HS-27A (cell line): ENCODE measurements around the gene DSCAM.

Source experiments
- DNase-seq: peaks from one replicate; pipeline ENCODE4 v3.0.0-alpha.2; 2012; ENCODE audit warnings: low read depth, missing footprints

DSCAM gene

GRCh38 chr21:40667967-40668366 lies 179.0 kb downstream of the DSCAM start:
- no peak for DNase-seq

GRCh38 chr21:40662889-40663288 lies 184.1 kb downstream of the DSCAM start:
- no peak for DNase-seq

GRCh38 chr21:40660461-40660860 lies 186.5 kb downstream of the DSCAM start:
- DNase-seq, result no peak

GRCh38 chr21:40658311-40658710 lies 188.6 kb downstream of the DSCAM start:
- DNase-seq, result no peak

- DNase-seq, result no peak
Observed at GRCh38 chr21:40652436-40652835, 194.5 kb downstream of the DSCAM start.

- no peak for DNase-seq
Observed at GRCh38 chr21:40647706-40648105, 199.3 kb downstream of the DSCAM start.

GRCh38 chr21:40646651-40647050 lies 200.3 kb downstream of the DSCAM start:
- DNase-seq, result no peak

GRCh38 chr21:40641042-40641441 lies 205.9 kb downstream of the DSCAM start:
- DNase-seq, result no peak

- DNase-seq, result no peak
Observed at GRCh38 chr21:40640266-40640789, 206.6 kb downstream of the DSCAM start.

GRCh38 chr21:40639616-40640194 lies 207.3 kb downstream of the DSCAM start:
- DNase-seq, result no peak

- DNase-seq, result no peak
Observed at GRCh38 chr21:40638466-40639251, 208.3 kb downstream of the DSCAM start.

GRCh38 chr21:40636026-40636425 lies 210.9 kb downstream of the DSCAM start:
- no peak for DNase-seq

- DNase-seq, result no peak
Observed at GRCh38 chr21:40635391-40635790, 211.6 kb downstream of the DSCAM start.

GRCh38 chr21:40634141-40634540 lies 212.8 kb downstream of the DSCAM start:
- DNase-seq, result no peak

GRCh38 chr21:40633048-40633447 lies 213.9 kb downstream of the DSCAM start:
- DNase-seq, result no peak

GRCh38 chr21:40631211-40631610 lies 215.7 kb downstream of the DSCAM start:
- DNase-seq, result no peak

GRCh38 chr21:40625991-40626390 lies 221.0 kb downstream of the DSCAM start:
- DNase-seq, result no peak

- DNase-seq, result no peak
Observed at GRCh38 chr21:40623528-40623927, 223.4 kb downstream of the DSCAM start.

GRCh38 chr21:40622531-40622930 lies 224.4 kb downstream of the DSCAM start:
- DNase-seq, result no peak

GRCh38 chr21:40620386-40621145 lies 226.4 kb downstream of the DSCAM start:
- DNase-seq, result no peak

- DNase-seq, result no peak
Observed at GRCh38 chr21:40618191-40618973, 228.6 kb downstream of the DSCAM start.

GRCh38 chr21:40616377-40616704 lies 230.6 kb downstream of the DSCAM start:
- DNase-seq, result no peak
